Loucy (cell line): ENCODE measurements around the gene LHFPL2.

ENCODE experiments used
- CTCF ChIP-seq: fragments of 200-600 bp; sonication (generic); conservative IDR thresholded peaks from 2 replicates; pipeline ENCODE4 v1.5.1; 2014; ENCODE audit warnings: mild to moderate bottlenecking, antibody characterized with exemption, low read length
- EZH2phosphoT487 ChIP-seq: fragments of 200-600 bp; IDR thresholded peaks from 2 replicates; pipeline ENCODE4 v1.6.1; 2018; ENCODE audit warnings: antibody characterized with exemption, mild to moderate bottlenecking, moderate library complexity, borderline replicate concordance

GRCh38 chr5:78627175-78627574 lies 21.4 kb downstream of the LHFPL2 start:
- peak; percentile 58 for TF ChIP-seq CTCF
- TF ChIP-seq EZH2phosphoT487, result no peak
